HEK293T (cell line): ENCODE measurements around the gene EIF2AK3.

Experiments used
- CTCF ChIA-PET: fragments of 350-600 bp; formaldehyde crosslinking; extraction: SDS; loops from one replicate; lab custom pipeline; 2021; ENCODE audit warnings: antibody characterized with exemption, inconsistent platforms; lab: Yijun Ruan, JAX
- POLR2A ChIA-PET: fragments of 350-600 bp; formaldehyde crosslinking; extraction: SDS; loops from one replicate; lab custom pipeline; 2020; ENCODE audit warnings: antibody characterized with exemption, inconsistent platforms; lab: Yijun Ruan, JAX
- DNase-seq: peaks from one replicate; pipeline ENCODE4 v3.0.0; 2012; ENCODE audit warnings: mixed read lengths; ENCODE audit errors: extremely low spot score
- ARNT ChIP-seq: fragments of 450-650 bp; IDR thresholded peaks from 2 replicates; pipeline ENCODE4 v1.6.1; 2017; ENCODE audit warnings: mild to moderate bottlenecking
- BHLHE40 ChIP-seq: fragments of 450-650 bp; IDR thresholded peaks from 2 replicates; pipeline ENCODE4 v1.6.1; 2016; ENCODE audit warnings: mild to moderate bottlenecking, moderate library complexity, borderline replicate concordance
- CTBP1 ChIP-seq: fragments of 450-650 bp; IDR thresholded peaks from 2 replicates; pipeline ENCODE4 v1.6.1; 2016; ENCODE audit warnings: borderline replicate concordance
- ELF4 ChIP-seq: fragments of 450-650 bp; IDR thresholded peaks from 2 replicates; pipeline ENCODE4 v1.6.1; 2017; ENCODE audit warnings: antibody characterized with exemption
- FOXA1 ChIP-seq: fragments of 450-650 bp; IDR thresholded peaks from 2 replicates; pipeline ENCODE4 v1.6.1; 2016; ENCODE audit warnings: mild to moderate bottlenecking
- FOXK2 ChIP-seq: fragments of 450-650 bp; IDR thresholded peaks from 2 replicates; pipeline ENCODE4 v1.6.1; 2016; ENCODE audit warnings: mild to moderate bottlenecking
- FOXM1 ChIP-seq: fragments of 450-650 bp; IDR thresholded peaks from 2 replicates; pipeline ENCODE4 v1.6.1; 2017; ENCODE audit warnings: mild to moderate bottlenecking, borderline replicate concordance
- HDGF ChIP-seq: fragments of 450-650 bp; IDR thresholded peaks from 2 replicates; pipeline ENCODE4 v1.6.1; 2017; ENCODE audit warnings: antibody characterized with exemption, borderline replicate concordance
- L3MBTL2 ChIP-seq: fragments of 450-650 bp; conservative IDR thresholded peaks from 2 replicates; pipeline ENCODE4 v1.6.1; 2016; ENCODE audit warnings: mild to moderate bottlenecking
- LEF1 ChIP-seq: fragments of 450-650 bp; IDR thresholded peaks from 2 replicates; pipeline ENCODE4 v1.6.1; 2017; ENCODE audit warnings: mild to moderate bottlenecking, borderline replicate concordance
- NFRKB ChIP-seq: fragments of 450-650 bp; IDR thresholded peaks from 2 replicates; pipeline ENCODE4 v1.6.1; 2016; ENCODE audit warnings: mild to moderate bottlenecking, moderate library complexity
- SP1 ChIP-seq: fragments of 450-650 bp; IDR thresholded peaks from 2 replicates; pipeline ENCODE4 v1.6.1; 2017
- SUZ12 ChIP-seq: fragments of 450-650 bp; IDR thresholded peaks from 2 replicates; pipeline ENCODE4 v1.6.1; 2016; ENCODE audit warnings: mild to moderate bottlenecking
- TARDBP ChIP-seq: fragments of 450-650 bp; IDR thresholded peaks from 2 replicates; pipeline ENCODE4 v1.6.1; 2016
- ZNF384 ChIP-seq: fragments of 450-650 bp; IDR thresholded peaks from 2 replicates; pipeline ENCODE4 v1.6.1; 2016
- TF ChIP-seq, protein P1 (sequence below): fragments of 450-650 bp; IDR thresholded peaks from 2 replicates; pipeline ENCODE4 v1.6.1; 2016

Gene EIF2AK3

DNA sequence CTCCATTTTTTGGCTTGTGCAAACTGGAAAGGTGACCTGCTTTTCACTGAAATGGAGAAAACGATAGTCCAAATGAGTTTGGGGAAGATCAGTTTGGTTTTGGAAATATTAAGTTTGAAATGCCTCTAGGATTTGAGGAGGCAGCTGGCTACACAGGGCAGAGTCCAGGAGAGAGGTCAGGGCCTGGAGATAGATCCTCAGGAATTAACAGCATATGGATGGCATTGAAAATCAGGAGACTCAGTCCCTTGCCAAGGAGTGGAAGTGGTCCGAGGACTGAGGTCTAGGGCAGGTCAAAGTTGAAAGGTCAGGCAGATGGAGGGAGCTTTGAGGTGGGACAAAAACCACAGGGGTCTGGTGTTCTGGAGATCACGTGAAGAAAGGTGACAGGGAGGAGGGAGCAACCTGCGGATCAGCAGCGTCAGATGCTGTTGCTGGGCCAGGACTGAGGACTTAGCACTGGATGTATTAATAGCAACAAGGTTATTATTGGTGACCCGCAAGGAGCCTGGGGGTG lies 83.7 kb downstream of the EIF2AK3 start:
- CTCF ChIA-PET: no interaction called here

DNA sequence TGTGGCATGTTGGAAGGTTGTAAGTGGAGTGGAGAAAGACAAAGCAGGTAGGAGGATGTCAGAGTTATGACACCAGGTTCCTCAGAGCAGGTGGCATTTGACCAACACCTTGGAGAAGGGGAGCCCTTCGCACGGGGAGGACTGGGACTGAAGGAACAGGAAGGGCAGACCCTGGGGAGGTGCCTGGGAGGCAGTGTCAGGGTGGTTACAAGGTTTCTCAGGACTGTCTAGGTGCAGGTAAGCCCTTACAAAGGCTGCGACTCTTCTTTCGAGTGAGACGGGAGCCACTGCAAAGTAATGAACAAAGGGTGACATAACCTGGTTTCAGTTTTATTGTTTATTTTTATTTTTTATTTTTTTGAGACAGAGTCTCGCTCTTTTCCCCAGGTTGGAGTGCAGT lies 84.6 kb downstream of the EIF2AK3 start:
- ChIA-PET CTCF (no interaction called here), POLR2A (no interaction called here)
- no peak for DNase-seq
- TF ChIP-seq L3MBTL2 (no peak), FOXK2 (no peak), ZNF384 (no peak)

More for the DNA sequence above, 83.7 kb downstream of the EIF2AK3 start:
- no peak for TF ChIP-seq ZNF384
- TF ChIP-seq ARNT: no peak
- POLR2A ChIA-PET: no interaction called here
- no peak for DNase-seq

DNA sequence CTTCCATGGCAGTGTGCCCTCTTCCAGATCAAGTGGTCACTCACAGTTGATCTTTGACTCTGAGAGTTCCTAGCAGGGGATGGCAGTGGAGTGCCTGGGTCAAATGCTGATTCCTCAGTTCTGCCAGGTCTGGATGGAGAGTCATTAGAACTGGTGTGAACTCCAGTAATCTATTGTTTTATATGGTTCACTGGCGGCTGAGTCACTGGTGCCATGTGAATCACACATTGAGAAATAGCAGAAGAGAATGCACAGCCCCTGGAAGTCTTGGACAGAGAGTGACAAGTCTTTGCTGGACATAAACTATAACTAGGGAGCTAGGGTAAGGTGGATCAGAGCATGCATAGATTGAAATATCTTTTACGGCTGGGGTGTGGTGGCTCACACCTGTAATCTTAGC lies 86.9 kb downstream of the EIF2AK3 start:
- ChIA-PET POLR2A (no interaction called here), CTCF (no interaction called here)
- TF ChIP-seq FOXM1: no peak
- TF ChIP-seq ZNF384: no peak
- TF ChIP-seq SP1: no peak
- TF ChIP-seq L3MBTL2: no peak
- TF ChIP-seq BHLHE40: no peak
- TF ChIP-seq NFRKB: no peak
- no peak for TF ChIP-seq ARNT
- TF ChIP-seq, protein P1, sequence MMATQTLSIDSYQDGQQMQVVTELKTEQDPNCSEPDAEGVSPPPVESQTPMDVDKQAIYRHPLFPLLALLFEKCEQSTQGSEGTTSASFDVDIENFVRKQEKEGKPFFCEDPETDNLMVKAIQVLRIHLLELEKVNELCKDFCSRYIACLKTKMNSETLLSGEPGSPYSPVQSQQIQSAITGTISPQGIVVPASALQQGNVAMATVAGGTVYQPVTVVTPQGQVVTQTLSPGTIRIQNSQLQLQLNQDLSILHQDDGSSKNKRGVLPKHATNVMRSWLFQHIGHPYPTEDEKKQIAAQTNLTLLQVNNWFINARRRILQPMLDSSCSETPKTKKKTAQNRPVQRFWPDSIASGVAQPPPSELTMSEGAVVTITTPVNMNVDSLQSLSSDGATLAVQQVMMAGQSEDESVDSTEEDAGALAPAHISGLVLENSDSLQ: no peak
- no peak for TF ChIP-seq FOXA1
- TF ChIP-seq LEF1: no peak
- no peak for TF ChIP-seq SUZ12
- TF ChIP-seq CTBP1: no peak
- no peak for TF ChIP-seq TARDBP
- no peak for TF ChIP-seq HDGF
- no peak for TF ChIP-seq FOXK2
- TF ChIP-seq ELF4: no peak
- no peak for DNase-seq

DNA sequence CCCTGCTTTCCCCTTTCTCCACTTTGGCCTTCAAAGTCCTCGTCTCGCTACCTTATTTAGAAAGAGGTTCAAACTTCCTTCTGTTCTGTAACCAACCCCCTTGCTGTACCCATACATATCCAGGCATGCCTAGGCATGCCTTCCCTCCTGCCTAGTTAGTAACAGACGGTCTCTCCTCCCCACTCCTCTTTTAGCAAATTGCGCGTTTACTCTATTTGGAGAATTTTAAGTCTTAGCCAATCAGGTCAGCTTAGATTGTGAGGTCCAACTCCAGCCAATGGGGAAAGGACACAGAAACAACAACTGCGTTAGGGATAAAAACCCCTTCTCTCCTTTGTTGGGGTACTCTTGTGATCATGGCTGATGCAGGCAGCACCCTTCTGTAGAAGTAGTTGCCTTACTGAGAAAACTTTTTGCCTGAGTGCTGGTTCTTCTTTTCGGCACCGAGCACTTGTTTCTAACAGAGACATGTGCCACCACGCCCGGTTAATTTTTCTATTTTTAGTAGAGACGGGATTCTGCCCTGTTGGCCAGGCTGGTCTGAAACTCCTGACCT lies 88.8 kb downstream of the EIF2AK3 start:
- POLR2A ChIA-PET: no interaction called here

DNA sequence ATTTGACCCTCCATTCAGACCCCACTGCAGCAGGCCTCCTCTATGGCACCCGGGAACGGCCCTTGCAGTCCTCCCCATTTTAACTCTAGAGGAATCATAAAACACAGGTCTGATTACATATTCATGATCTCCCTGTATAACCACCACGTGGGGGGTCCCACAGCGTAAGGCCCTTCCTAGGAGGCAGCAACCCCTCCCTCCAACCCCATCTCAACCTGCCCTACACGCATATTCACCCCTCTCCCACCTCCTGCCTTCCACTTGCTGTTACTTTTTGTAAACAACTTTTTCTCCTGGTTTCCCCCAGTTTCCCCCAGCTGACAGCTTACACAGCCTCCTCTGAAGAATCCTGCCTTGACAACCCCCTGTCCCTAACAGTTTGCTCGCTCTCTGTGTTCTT lies 89.6 kb downstream of the EIF2AK3 start:
- ChIA-PET CTCF (no interaction called here), POLR2A (no interaction called here)
- DNase-seq: no peak
- TF ChIP-seq FOXK2: no peak
- no peak for TF ChIP-seq TARDBP
- TF ChIP-seq ZNF384: no peak
- TF ChIP-seq, protein P1: no peak
- TF ChIP-seq SP1: no peak
- no peak for TF ChIP-seq FOXA1
- TF ChIP-seq ARNT: no peak
- TF ChIP-seq L3MBTL2: no peak

More for the DNA sequence above, 88.8 kb downstream of the EIF2AK3 start:
- no peak for TF ChIP-seq ZNF384
- TF ChIP-seq LEF1: no peak
- no peak for TF ChIP-seq FOXK2
- no peak for TF ChIP-seq FOXM1
- no peak for TF ChIP-seq FOXA1
- TF ChIP-seq NFRKB: no peak
- TF ChIP-seq ARNT: no peak
- TF ChIP-seq TARDBP: no peak
- TF ChIP-seq, protein P1: no peak
- no peak for TF ChIP-seq BHLHE40
- no peak for TF ChIP-seq SP1
- TF ChIP-seq CTBP1: no peak
- TF ChIP-seq L3MBTL2: no peak
- no peak for TF ChIP-seq HDGF
- no peak for TF ChIP-seq ELF4
- no peak for TF ChIP-seq SUZ12
- no peak for DNase-seq
- CTCF ChIA-PET: no interaction called here

DNA sequence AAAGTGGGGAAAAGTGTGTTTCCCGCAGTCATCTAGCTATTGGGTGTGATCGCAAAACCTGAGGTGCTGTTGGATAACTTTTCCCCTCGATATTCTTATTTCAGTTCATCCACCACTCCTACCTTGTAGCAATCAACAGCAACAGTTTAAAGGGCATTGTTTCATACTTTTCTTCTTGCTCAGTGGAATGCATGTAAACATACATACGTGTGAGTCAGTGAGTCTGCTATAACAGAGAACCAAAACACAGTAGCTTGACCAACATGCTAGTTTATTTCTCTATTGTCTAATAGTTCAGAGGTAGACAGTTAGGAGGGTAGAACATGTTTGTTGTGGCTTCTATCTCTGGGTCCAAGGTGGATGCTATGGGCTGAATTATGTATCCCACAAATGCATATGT lies 97.2 kb downstream of the EIF2AK3 start:
- TF ChIP-seq SP1: no peak
- no peak for TF ChIP-seq ELF4
- TF ChIP-seq HDGF: no peak
- TF ChIP-seq FOXA1: no peak
- TF ChIP-seq TARDBP: no peak
- TF ChIP-seq FOXK2: no peak
- TF ChIP-seq FOXM1: no peak
- TF ChIP-seq L3MBTL2: no peak
- TF ChIP-seq, protein P1: no peak
- TF ChIP-seq ZNF384: no peak
- TF ChIP-seq CTBP1: no peak
- no peak for TF ChIP-seq BHLHE40
- no peak for TF ChIP-seq NFRKB
- TF ChIP-seq SUZ12: no peak
- CTCF ChIA-PET: interaction anchor here (0.6 kb wide), 1 partner anchor 21 kb away, joined by 6 read pairs; no protein-coding TSS in a partner anchor
- POLR2A ChIA-PET: no interaction called here
- DNase-seq: no peak
